Vagina (tissue), 2 donors: ENCODE results near the gene SP5. TPM values are rescaled to one million over a fixed set of nuclear protein-coding genes. Genes with fewer than 3 reads are reported as not detected.
"Not testable (repeated sequence)": the region's sequence is repeated elsewhere in the genome, so short reads cannot be mapped to it uniquely, and the experiment has no call there.

Experiments
- DNase-seq, 2 donors: peaks; one replicate each; pipeline ENCODE4 v3.0.0-alpha.2; 2017; ENCODE audit errors: extremely low spot score in 2 of 2
- H3K27ac ChIP-seq: fragments of 200-600 bp; sonication (generic); one replicate; pipeline ENCODE4 v1.5.1; 2019
- H3K27me3 ChIP-seq: fragments of 200-600 bp; sonication (generic); one replicate; pipeline ENCODE4 v1.5.1; 2019
- H3K36me3 ChIP-seq, 2 donors: fragments of 200-600 bp; sonication (generic); one replicate each; pipeline ENCODE4 v1.5.1; 2017 to 2019
- H3K4me1 ChIP-seq: fragments of 200-600 bp; sonication (generic); one replicate; pipeline ENCODE4 v1.5.1; 2019
- H3K4me3 ChIP-seq, 2 donors: fragments of 200-600 bp; sonication (generic); 1 replicate in 1 of 2; 2 replicates in 1 of 2; pipeline ENCODE4 v1.5.1; 2016 to 2019
- H3K9me3 ChIP-seq: fragments of 200-600 bp; sonication (generic); one replicate; pipeline ENCODE4 v1.5.1; 2019
- POLR2A ChIP-seq, 2 donors: fragments of 450-650 bp; IDR thresholded peaks; one replicate each; pipeline ENCODE4 v1.6.1; 2017; ENCODE audit warnings: antibody characterized with exemption in 2 of 2, mild to moderate bottlenecking in 2 of 2, moderate library complexity in 2 of 2
- POLR2AphosphoS5 ChIP-seq, 2 donors: sonication (generic); formaldehyde crosslinking; IDR thresholded peaks; one replicate each; pipeline ENCODE4 v1.9.0; 2017; ENCODE audit warnings: antibody characterized with exemption in 2 of 2, mild to moderate bottlenecking in 2 of 2, low read depth in 1 of 2; ENCODE audit not compliant: insufficient read depth in 1 of 2
- intact Hi-C: fragments of 100-400 bp; cut with DNase I; formaldehyde crosslinking; loops from one replicate; pipeline ENCODE4 v1.15.1; 2023
- total RNA-seq: library from RNA; depleted of rRNA; stranded (reverse); fragments of >200 nt; gene quantifications from one replicate; pipeline ENCODE4 v1.2.3, GENCODE V29; 2016
- TF ChIP-seq, protein P1 (sequence below), 3 experiments: fragments of 450-650 bp in 2 of 3; fragments of 200-600 bp in 1 of 3; sonication (generic) in 1 of 3; IDR thresholded peaks; one replicate each; pipeline ENCODE4 v1.5.1; 2017 to 2019; ENCODE audit warnings: antibody characterized with exemption in 3 of 3, mild to moderate bottlenecking in 2 of 3, moderate library complexity in 2 of 3

Gene SP5
- total RNA-seq, 1 donor from 2014 or later: 1.7 TPM

DNA sequence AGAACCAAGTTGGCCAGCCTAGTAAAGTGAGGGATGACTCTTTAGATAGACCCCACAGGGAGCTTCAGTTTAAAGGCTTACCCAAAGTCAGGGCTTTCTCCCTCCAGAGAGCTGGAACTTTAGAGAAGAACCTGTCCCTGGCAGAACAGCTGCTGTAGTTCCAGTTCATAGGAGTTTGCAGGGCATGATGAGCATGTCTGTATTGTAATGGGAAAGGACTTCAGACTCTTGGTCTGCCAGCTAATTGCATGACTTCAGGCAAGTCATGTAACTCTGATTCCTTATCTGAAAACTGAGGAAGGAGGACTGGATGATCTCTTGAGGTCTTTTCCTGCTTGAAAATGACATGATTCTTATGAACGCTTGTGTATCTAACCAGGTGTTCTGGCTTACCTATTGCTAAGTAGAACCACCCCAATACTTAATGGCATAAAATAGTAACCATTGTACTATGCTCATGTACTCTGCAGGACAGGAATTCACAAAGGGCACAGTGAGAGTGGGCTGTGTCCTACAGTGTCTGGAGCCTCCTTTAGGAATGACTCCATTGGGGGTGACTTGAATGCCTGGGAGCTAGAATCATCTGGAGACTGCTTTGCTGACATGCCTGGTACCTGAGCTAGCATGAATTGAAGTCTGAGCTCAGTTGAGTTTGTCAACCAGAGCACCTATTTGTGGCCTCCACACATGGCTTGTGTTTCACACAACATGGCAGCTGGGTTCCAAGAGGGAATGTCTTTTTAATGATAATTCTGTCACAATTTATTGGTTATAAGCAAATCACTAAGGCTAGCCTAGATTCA, 18.9 kb downstream of the SP5 start:
- Histone ChIP-seq H3K27ac (no peak overlapping the region), H3K27me3 (no peaks in the 10 kb centered on the region), H3K4me3 (no peak overlapping the region), H3K9me3 (no peaks in the 10 kb centered on the region), H3K4me1 (no peaks in the 10 kb centered on the region), H3K36me3 (no peaks in the 10 kb centered on the region)
- no peak for DNase-seq
- TF ChIP-seq POLR2A (IDR thresholded peaks at IDR 0.05) (no peak), POLR2AphosphoS5 (IDR thresholded peaks at IDR 0.05; ENCODE audit: insufficient read depth in 1 of 2, low read depth in 1 of 2) (no peak)
- TF ChIP-seq, protein P1, sequence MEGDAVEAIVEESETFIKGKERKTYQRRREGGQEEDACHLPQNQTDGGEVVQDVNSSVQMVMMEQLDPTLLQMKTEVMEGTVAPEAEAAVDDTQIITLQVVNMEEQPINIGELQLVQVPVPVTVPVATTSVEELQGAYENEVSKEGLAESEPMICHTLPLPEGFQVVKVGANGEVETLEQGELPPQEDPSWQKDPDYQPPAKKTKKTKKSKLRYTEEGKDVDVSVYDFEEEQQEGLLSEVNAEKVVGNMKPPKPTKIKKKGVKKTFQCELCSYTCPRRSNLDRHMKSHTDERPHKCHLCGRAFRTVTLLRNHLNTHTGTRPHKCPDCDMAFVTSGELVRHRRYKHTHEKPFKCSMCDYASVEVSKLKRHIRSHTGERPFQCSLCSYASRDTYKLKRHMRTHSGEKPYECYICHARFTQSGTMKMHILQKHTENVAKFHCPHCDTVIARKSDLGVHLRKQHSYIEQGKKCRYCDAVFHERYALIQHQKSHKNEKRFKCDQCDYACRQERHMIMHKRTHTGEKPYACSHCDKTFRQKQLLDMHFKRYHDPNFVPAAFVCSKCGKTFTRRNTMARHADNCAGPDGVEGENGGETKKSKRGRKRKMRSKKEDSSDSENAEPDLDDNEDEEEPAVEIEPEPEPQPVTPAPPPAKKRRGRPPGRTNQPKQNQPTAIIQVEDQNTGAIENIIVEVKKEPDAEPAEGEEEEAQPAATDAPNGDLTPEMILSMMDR (IDR thresholded peaks at IDR 0.05): no peak
- intact Hi-C loops: no loop called here

DNA sequence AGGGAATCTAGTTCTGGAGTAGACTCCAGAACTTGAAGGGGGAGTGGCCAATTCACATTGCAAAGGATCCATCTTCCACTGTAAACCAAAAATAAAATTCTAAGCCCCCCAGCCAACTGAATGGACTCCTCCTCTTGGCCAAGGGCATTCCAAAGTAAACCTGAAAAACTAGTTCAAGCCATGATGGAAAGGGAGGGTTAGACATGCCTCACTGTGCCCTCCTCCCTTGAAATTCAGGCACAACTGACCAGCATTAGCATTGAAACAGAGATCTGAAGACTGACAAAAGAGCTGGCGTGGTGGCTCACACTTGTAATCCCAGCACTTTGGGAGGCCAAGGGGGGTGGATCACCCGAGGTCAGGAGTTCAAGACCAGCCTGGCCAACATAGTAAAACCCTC, 19.5 kb downstream of the SP5 start:
- intact Hi-C loops, H3K9me3 ChIP-seq, H3K27ac ChIP-seq, DNase-seq, H3K4me3 ChIP-seq, H3K36me3 ChIP-seq, H3K4me1 ChIP-seq, H3K27me3 ChIP-seq: not testable (repeated sequence)

DNA sequence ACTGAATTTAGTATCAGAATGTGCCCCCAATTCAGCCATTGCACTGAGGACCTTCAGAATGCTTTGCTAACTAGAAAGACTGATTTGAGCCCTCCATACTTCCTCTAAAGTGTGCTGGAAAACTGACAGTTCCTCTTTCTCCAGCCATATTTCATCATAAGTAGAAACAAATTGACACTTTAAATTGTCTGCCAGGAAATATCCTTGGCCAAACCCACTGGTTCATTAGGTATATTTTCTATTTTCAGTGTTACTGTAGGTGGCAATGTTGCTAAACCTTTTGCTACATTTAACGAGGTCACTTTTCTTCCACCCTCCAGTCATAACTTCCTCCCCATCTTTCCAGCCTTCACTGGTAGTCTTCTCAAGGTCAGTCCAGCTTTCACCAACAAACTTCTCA, 21.5 kb downstream of the SP5 start:
- Histone ChIP-seq H3K27ac (no peak overlapping the region), H3K4me3 (no peak overlapping the region), H3K4me1 (no peaks in the 10 kb centered on the region), H3K36me3 (no peaks in the 10 kb centered on the region), H3K27me3 (no peaks in the 10 kb centered on the region), H3K9me3 (no peaks in the 10 kb centered on the region)
- no peak for TF ChIP-seq POLR2A (IDR thresholded peaks at IDR 0.05)
- TF ChIP-seq, protein P1 (IDR thresholded peaks at IDR 0.05): no peak
- TF ChIP-seq POLR2AphosphoS5 (IDR thresholded peaks at IDR 0.05; ENCODE audit: insufficient read depth in 1 of 2, low read depth in 1 of 2): no peak
- intact Hi-C loops: no loop called here
- no peak for DNase-seq

DNA sequence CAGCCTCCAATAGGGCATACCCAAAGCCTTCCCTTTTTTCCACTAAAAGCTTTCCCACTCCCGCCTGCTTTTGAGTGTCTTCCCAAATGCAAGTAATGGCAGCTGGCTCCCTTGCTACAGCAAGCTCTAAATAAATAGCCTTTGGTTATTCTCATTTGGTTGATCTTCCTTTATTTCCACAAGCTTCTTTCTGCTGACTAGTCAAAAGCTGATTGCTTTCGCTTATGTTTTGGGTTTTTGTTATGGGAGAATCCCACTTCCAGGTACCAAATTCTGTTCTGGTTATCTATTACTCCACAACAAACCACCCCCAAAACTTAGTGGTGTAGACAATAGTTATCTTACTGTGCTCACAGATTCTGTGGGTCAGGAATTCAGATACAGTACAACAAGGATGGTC, 22.3 kb downstream of the SP5 start:
- Histone ChIP-seq H3K36me3 (no peaks in the 10 kb centered on the region), H3K27ac (no peak overlapping the region), H3K4me1 (no peaks in the 10 kb centered on the region), H3K9me3 (no peaks in the 10 kb centered on the region), H3K27me3 (no peaks in the 10 kb centered on the region), H3K4me3 (no peak overlapping the region)
- intact Hi-C loops: no loop called here
- TF ChIP-seq, protein P1 (IDR thresholded peaks at IDR 0.05): no peak
- TF ChIP-seq POLR2AphosphoS5 (IDR thresholded peaks at IDR 0.05; ENCODE audit: insufficient read depth in 1 of 2, low read depth in 1 of 2): no peak
- TF ChIP-seq POLR2A (IDR thresholded peaks at IDR 0.05): no peak
- no peak for DNase-seq

DNA sequence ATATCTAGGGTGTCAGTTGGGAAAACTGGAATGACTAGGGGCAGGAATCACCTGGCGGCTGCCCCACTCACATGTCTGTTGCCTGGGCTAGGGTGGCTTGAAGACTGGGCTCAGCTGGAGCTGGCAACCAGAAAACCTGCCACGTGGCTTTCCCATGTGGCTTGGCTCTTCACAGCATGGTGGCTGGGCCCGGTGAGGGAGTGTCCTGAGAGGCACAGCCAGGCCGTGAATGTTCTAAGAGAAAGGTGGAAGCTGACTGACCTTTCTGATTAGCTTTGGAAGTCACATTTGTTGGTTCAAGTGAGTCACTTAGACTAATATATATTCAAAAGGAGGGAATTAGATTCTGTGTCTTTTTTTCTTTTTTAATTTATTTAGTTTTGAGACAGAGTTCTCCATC, 22.7 kb downstream of the SP5 start:
- TF ChIP-seq, protein P1 (IDR thresholded peaks at IDR 0.05): no peak
- TF ChIP-seq POLR2A (IDR thresholded peaks at IDR 0.05): no peak
- TF ChIP-seq POLR2AphosphoS5 (IDR thresholded peaks at IDR 0.05; ENCODE audit: insufficient read depth in 1 of 2, low read depth in 1 of 2): no peak
- Histone ChIP-seq H3K4me3 (no peak overlapping the region), H3K9me3 (no peaks in the 10 kb centered on the region), H3K27ac (no peak overlapping the region), H3K36me3 (no peaks in the 10 kb centered on the region), H3K4me1 (no peaks in the 10 kb centered on the region), H3K27me3 (no peaks in the 10 kb centered on the region)
- DNase-seq: no peak
- intact Hi-C loops: no loop called here
